Measurements from ENCODE around the gene TERC.

DNA sequence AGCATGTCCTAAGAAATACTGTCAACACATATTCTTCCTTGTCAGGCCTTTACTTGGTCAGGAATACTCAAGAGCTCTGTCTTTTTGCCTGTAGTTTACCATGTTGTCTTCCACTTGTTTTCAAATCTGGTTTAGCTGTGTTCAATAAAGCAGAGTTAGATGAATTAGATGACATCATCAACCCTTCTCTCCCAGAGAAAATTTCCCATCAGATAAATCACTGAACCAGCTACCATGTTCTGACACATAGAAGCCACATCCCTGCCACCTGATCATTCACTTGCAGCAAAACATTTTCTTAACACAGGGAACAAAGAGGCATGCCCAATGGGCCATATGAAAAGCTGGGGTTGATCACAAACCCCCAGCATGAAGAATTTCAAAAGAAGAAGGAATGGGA lies 42.1 kb downstream of the TERC start:
- TF ChIP-seq, protein P1, sequence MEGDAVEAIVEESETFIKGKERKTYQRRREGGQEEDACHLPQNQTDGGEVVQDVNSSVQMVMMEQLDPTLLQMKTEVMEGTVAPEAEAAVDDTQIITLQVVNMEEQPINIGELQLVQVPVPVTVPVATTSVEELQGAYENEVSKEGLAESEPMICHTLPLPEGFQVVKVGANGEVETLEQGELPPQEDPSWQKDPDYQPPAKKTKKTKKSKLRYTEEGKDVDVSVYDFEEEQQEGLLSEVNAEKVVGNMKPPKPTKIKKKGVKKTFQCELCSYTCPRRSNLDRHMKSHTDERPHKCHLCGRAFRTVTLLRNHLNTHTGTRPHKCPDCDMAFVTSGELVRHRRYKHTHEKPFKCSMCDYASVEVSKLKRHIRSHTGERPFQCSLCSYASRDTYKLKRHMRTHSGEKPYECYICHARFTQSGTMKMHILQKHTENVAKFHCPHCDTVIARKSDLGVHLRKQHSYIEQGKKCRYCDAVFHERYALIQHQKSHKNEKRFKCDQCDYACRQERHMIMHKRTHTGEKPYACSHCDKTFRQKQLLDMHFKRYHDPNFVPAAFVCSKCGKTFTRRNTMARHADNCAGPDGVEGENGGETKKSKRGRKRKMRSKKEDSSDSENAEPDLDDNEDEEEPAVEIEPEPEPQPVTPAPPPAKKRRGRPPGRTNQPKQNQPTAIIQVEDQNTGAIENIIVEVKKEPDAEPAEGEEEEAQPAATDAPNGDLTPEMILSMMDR (IDR thresholded peaks at IDR 0.05): no peak
- TF ChIP-seq POLR2A (IDR thresholded peaks at IDR 0.05) (no peak), POLR2AphosphoS5 (IDR thresholded peaks at IDR 0.05) (no peak)

All from breast epithelium (tissue), 3 donors.